ENCODE results near the gene INSC. TPM values are rescaled to one million over a fixed set of nuclear protein-coding genes. Genes with fewer than 3 reads are reported as not detected.

The INSC gene
- total RNA-seq, 1 donor from 2014 or later: not detected

DNA sequence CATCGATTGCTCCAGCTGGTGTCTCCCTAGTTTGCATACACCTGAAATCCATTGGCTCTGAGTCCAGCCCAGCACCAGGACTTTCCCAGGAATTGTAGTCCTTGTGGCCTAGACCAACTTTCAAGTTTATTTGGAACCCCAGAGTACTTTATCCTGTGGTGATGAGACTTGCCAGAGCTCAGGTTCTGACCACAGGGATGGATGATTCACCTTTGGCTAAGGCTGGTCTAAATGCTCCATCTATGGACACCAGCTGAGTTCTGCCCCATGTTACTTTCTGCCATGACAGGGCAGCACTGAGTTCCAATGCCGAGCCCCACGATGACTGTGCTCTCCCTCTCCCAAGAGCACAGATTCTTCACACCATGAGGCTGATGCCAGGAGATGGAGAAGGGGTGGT lies 17.3 kb upstream of the INSC start:
- intact Hi-C loops (cut with micrococcal nuclease): no loop called here
- Mint-ChIP-seq H3K9me3 (peaks cover 3% of the 10 kb centered on the region), H3K4me1 (peaks cover 2% of the 10 kb centered on the region), H3K36me3 (ENCODE audit: low read depth) (no peaks in the 10 kb centered on the region), H3K27me3 (peaks cover 52% of the 10 kb centered on the region), H3K27ac (no peak overlapping the region), H3K4me3 (no peak overlapping the region)
- no peak for DNase-seq

- intact Hi-C loops (cut with micrococcal nuclease): no loop called here
- peak; percentile 27 for DNase-seq
- Mint-ChIP-seq H3K9me3 (peaks cover 3% of the 10 kb centered on the region), H3K27me3 (peaks cover 52% of the 10 kb centered on the region), H3K4me1 (peaks cover 2% of the 10 kb centered on the region), H3K36me3 (ENCODE audit: low read depth) (no peaks in the 10 kb centered on the region), H3K4me3 (no peak overlapping the region), H3K27ac (no peak overlapping the region)
Measured at GRCh38 chr11:15099267-15099666, 15.5 kb upstream of the INSC start.

GRCh38 chr11:15101072-15101709 lies 13.5 kb upstream of the INSC start:
- Mint-ChIP-seq H3K4me3 (no peak overlapping the region), H3K27ac (no peak overlapping the region), H3K9me3 (peaks cover 3% of the 10 kb centered on the region), H3K36me3 (ENCODE audit: low read depth) (no peaks in the 10 kb centered on the region), H3K4me1 (peaks cover 4% of the 10 kb centered on the region), H3K27me3 (peaks cover 39% of the 10 kb centered on the region)
- DNase-seq: peak; percentile 87
- intact Hi-C loops (cut with micrococcal nuclease): loop anchor here (1.0 kb wide), 3 partner anchors 17 to 107 kb away; no protein-coding TSS in a partner anchor

DNA sequence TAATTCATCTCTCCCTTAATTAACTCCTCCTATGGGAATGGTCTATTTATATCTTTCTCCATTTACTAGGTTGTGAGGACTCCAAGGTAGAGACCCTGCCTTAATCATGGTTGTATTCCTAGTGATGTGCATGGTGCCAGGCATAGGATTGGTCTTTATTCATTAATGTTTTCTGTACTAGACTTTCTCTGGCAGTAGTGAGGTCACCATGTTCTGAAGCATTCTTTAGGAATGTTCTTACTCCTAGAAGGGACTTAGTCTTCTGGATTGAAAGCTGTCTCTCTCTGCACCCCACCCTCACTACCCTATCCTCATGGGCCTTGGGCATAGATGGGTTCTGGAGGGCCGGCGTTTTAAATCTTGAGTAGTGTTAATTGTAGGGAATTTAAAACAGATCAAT lies 10.6 kb upstream of the INSC start:
- no peak overlapping the region for H3K27ac Mint-ChIP-seq
- H3K4me3 Mint-ChIP-seq: no peak overlapping the region
- H3K4me1 Mint-ChIP-seq: peaks cover 14% of the 10 kb centered on the region
- no peak for DNase-seq
- H3K36me3 Mint-ChIP-seq (ENCODE audit: low read depth): no peaks in the 10 kb centered on the region
- H3K9me3 Mint-ChIP-seq: no peaks in the 10 kb centered on the region
- intact Hi-C loops (cut with micrococcal nuclease): no loop called here
- peaks cover 26% of the 10 kb centered on the region for H3K27me3 Mint-ChIP-seq

GRCh38 chr11:15106201-15106965 lies 8.3 kb upstream of the INSC start:
- Mint-ChIP-seq H3K27ac (no peak overlapping the region), H3K4me3 (no peak overlapping the region), H3K9me3 (no peaks in the 10 kb centered on the region), H3K4me1 (peaks cover 14% of the 10 kb centered on the region), H3K27me3 (peaks cover 10% of the 10 kb centered on the region), H3K36me3 (ENCODE audit: low read depth) (no peaks in the 10 kb centered on the region)
- intact Hi-C loops (cut with micrococcal nuclease): no loop called here
- DNase-seq: peak; percentile 52

DNA sequence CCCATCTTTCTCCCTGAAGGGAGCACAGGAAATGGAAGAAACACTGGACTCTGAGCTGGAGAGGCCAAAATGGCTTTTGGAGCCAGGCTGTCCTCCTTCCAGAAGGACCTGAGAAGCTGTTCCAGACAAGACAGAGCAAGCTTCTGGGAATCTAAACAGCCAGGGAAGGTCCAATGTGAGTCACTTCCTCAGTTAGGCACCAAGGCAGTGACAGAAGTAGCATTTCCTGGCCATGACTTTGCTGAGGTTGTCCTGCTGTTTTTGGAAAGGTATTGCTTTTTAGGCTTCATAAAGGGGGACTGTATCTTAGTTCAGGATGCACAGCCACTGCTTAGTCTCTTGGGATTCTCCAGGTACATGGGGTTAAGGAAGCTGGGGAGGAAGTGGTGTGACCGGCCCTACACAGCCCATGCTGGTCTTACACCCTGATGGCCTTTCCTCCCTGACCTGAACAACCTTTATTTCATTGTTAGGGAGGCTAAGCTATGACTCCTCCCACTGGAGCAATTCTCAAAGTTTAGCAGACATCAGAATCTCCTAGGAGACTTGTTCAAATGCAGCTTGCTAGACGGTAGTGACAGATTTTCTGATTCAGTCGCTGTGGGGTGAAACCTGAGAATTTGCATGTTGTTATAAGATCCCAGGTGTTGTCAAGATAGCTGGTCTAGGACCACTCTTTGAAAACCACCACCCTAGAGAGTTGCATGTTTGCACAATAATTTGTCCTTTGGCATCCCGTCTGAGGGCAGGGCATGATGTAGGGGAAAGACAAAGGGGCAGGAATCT lies 6.8 kb upstream of the INSC start:
- H3K9me3 Mint-ChIP-seq: no peaks in the 10 kb centered on the region
- H3K4me3 Mint-ChIP-seq: no peak overlapping the region
- no peak for DNase-seq
- peaks cover 6% of the 10 kb centered on the region for H3K27me3 Mint-ChIP-seq
- H3K4me1 Mint-ChIP-seq: peaks cover 14% of the 10 kb centered on the region
- no peaks in the 10 kb centered on the region for H3K36me3 Mint-ChIP-seq (ENCODE audit: low read depth)
- intact Hi-C loops (cut with micrococcal nuclease): no loop called here
- no peak overlapping the region for H3K27ac Mint-ChIP-seq

DNA sequence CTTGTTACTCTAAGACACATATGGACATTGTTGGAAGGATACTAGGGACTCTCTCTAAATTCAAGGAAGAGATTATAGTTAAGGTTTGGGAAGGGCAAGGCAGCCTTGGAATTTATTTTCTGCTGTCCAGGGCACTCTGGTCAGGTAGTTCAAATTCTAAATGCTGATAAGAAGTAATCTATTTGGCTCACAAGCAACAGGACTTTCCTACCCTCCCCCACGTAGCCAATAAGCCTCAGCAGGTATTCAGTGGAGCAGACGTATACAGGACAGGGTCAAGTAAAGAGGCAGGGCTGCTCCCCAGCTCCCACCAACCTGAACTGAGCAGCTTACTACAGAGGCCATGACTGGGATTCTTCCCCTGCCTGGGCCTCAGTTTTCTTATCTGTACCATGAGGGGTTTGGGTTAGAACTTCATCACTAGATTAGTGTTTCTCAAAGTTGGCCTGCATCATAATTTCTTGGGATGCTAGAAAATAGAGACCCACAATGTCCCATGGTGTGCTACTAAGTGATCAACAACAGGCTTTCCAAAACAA lies 6.1 kb upstream of the INSC start:
- Mint-ChIP-seq H3K36me3 (ENCODE audit: low read depth) (no peaks in the 10 kb centered on the region), H3K27me3 (peaks cover 8% of the 10 kb centered on the region), H3K27ac (no peak overlapping the region), H3K4me3 (no peak overlapping the region), H3K4me1 (peaks cover 21% of the 10 kb centered on the region), H3K9me3 (no peaks in the 10 kb centered on the region)
- intact Hi-C loops (cut with micrococcal nuclease): no loop called here
- no peak for DNase-seq

- H3K4me1 Mint-ChIP-seq: peaks cover 26% of the 10 kb centered on the region
- DNase-seq: no peak
- H3K4me3 Mint-ChIP-seq: no peak overlapping the region
- H3K27me3 Mint-ChIP-seq: peaks cover 12% of the 10 kb centered on the region
- no peak overlapping the region for H3K27ac Mint-ChIP-seq
- no peaks in the 10 kb centered on the region for H3K36me3 Mint-ChIP-seq (ENCODE audit: low read depth)
- intact Hi-C loops (cut with micrococcal nuclease): loop anchor here (10.0 kb wide), 1 partner anchor 1785 kb away; no protein-coding TSS in a partner anchor
- no peaks in the 10 kb centered on the region for H3K9me3 Mint-ChIP-seq
Measured at GRCh38 chr11:15109602-15110001, 5.1 kb upstream of the INSC start.

DNA sequence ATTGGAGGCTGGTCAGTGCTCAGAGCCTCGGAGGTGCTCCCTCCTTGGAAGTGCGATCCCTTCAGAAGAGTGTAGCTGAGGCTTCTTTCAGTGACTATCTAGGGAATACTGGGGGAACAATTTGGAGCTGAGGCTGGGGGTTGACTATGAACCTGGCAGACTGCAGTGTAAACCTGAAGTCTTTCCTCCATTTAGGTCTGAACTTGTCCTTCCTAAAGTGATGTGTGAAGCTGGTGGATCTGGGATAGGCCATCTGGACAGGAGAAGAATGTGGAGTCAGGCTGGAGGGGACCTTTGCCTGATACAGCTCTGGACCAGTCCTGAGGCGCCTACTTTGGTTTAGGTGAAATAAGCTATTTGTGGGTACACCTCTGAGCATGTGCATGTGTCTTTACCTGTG lies 3.5 kb upstream of the INSC start:
- Mint-ChIP-seq H3K27ac (no peak overlapping the region), H3K4me3 (no peak overlapping the region), H3K27me3 (peaks cover 21% of the 10 kb centered on the region), H3K4me1 (peaks cover 27% of the 10 kb centered on the region), H3K36me3 (ENCODE audit: low read depth) (no peaks in the 10 kb centered on the region), H3K9me3 (no peaks in the 10 kb centered on the region)
- intact Hi-C loops (cut with micrococcal nuclease): loop anchor here (10.0 kb wide), 1 partner anchor 1786 kb away; no protein-coding TSS in a partner anchor
- DNase-seq: no peak

DNA sequence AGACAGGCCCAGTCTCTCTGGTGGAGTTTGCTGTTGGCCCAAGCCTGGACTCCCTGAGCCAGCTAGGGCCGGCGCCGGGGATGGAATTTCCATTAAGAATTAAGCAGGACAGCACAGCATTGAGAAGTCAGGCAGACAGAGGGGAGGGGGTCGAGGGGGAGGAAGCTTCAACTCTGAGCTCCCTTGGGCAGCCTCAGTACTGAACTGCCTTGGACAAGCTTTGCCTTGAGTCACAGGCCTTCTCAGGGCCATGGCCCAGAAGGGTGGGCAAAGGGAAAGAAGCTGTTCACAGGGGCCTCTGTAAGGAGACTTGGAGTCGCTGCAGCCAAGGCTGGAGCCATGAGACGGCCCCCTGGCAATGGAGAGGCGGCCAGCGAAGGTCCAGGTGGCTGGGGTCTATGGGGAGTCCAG lies 2.6 kb upstream of the INSC start:
- Mint-ChIP-seq H3K27ac (no peak overlapping the region), H3K36me3 (ENCODE audit: low read depth) (no peaks in the 10 kb centered on the region), H3K4me3 (no peak overlapping the region), H3K4me1 (peaks cover 24% of the 10 kb centered on the region), H3K27me3 (peaks cover 27% of the 10 kb centered on the region), H3K9me3 (peaks cover 3% of the 10 kb centered on the region)
- intact Hi-C loops (cut with micrococcal nuclease): loop anchor here (10.0 kb wide), 1 partner anchor 1787 kb away; no protein-coding TSS in a partner anchor
- peak; percentile 42 for DNase-seq

- Mint-ChIP-seq H3K4me1 (peaks cover 28% of the 10 kb centered on the region), H3K27ac (no peak overlapping the region), H3K9me3 (peaks cover 8% of the 10 kb centered on the region), H3K4me3 (no peak overlapping the region), H3K36me3 (ENCODE audit: low read depth) (no peaks in the 10 kb centered on the region), H3K27me3 (peaks cover 27% of the 10 kb centered on the region)
- peak; percentile 67 for DNase-seq
- intact Hi-C loops (cut with micrococcal nuclease): loop anchor here (10.0 kb wide), 1 partner anchor 1789 kb away; no protein-coding TSS in a partner anchor
Measured at GRCh38 chr11:15113381-15113780, 1.3 kb upstream of the INSC start.

- Mint-ChIP-seq H3K36me3 (ENCODE audit: low read depth) (no peaks in the 10 kb centered on the region), H3K27me3 (peaks cover 30% of the 10 kb centered on the region), H3K4me3 (no peak overlapping the region), H3K27ac (no peak overlapping the region), H3K9me3 (peaks cover 12% of the 10 kb centered on the region), H3K4me1 (peaks cover 41% of the 10 kb centered on the region)
- intact Hi-C loops (cut with micrococcal nuclease): loop anchor here (5.0 to 10.0 kb wide), 2 partner anchors 42 to 1791 kb away; no protein-coding TSS in a partner anchor
- no peak for DNase-seq
Measured at GRCh38 chr11:15115686-15116085, 963 bp downstream of the INSC start.

- Mint-ChIP-seq H3K27me3 (peaks cover 34% of the 10 kb centered on the region), H3K4me3 (no peak overlapping the region), H3K27ac (peak overlapping the region; percentile 63), H3K36me3 (ENCODE audit: low read depth) (no peaks in the 10 kb centered on the region), H3K4me1 (peaks cover 41% of the 10 kb centered on the region), H3K9me3 (peaks cover 17% of the 10 kb centered on the region)
- no peak for DNase-seq
- intact Hi-C loops (cut with micrococcal nuclease): loop anchor here (1.0 to 10.0 kb wide), 3 partner anchors 16 to 1793 kb away; no protein-coding TSS in a partner anchor
Measured at GRCh38 chr11:15117751-15118150, 3.0 kb downstream of the INSC start.
